Measurements from ENCODE around the gene KMO.

Gene KMO

GRCh38 chr1:241503444-241503843 is 28.7 kb upstream of the KMO start:
- TF ChIP-seq, protein P1, sequence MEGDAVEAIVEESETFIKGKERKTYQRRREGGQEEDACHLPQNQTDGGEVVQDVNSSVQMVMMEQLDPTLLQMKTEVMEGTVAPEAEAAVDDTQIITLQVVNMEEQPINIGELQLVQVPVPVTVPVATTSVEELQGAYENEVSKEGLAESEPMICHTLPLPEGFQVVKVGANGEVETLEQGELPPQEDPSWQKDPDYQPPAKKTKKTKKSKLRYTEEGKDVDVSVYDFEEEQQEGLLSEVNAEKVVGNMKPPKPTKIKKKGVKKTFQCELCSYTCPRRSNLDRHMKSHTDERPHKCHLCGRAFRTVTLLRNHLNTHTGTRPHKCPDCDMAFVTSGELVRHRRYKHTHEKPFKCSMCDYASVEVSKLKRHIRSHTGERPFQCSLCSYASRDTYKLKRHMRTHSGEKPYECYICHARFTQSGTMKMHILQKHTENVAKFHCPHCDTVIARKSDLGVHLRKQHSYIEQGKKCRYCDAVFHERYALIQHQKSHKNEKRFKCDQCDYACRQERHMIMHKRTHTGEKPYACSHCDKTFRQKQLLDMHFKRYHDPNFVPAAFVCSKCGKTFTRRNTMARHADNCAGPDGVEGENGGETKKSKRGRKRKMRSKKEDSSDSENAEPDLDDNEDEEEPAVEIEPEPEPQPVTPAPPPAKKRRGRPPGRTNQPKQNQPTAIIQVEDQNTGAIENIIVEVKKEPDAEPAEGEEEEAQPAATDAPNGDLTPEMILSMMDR (IDR thresholded peaks at IDR 0.05; ENCODE audit: insufficient read depth, low read depth, low read length, missing control alignments), result no peak
- no peak overlapping the region for H3K4me3 ChIP-seq (ENCODE audit: low read depth, low read length)
- DNase-seq (ENCODE audit: low read depth), result no peak

DNA sequence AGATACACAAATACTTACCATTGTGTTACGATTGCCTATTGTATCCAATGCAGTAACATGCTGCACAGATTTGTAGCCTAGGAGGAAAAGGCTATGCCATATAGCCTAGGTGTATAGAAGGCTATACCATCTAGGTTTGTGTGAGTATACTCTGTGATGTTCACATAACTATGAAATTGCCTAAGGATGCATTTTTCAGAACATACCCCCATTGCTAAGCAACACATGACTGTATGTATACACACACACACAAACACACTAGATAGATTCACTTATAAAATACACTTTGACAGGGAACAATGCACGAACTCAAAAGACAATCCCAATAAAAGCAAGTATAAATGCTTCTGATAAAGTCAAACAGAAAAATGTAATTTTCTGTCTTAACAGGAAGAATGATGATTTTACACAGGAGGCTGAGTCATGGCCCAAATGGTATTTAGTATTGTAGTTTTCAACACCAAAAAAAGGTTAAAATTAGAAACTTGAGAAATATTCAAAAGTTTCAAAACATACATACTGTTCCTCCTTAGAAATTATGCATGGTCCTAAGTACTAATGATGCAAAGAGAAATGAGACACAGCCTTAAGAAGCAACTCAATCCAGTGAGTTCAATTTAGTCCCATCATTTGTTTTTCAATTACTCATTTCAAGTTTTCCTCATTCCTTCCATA is 24.9 kb upstream of the KMO start:
- TF ChIP-seq, protein P1 (IDR thresholded peaks at IDR 0.05; ENCODE audit: insufficient read depth, low read depth, low read length, missing control alignments), result no peak
- no peak overlapping the region for H3K4me3 ChIP-seq (ENCODE audit: low read depth, low read length)
- DNase-seq (ENCODE audit: low read depth), result no peak

GRCh38 chr1:241513378-241513777 is 18.8 kb upstream of the KMO start:
- TF ChIP-seq, protein P1 (IDR thresholded peaks at IDR 0.05; ENCODE audit: insufficient read depth, low read depth, low read length, missing control alignments), result no peak
- DNase-seq (ENCODE audit: low read depth), result no peak
- H3K4me3 ChIP-seq (ENCODE audit: low read depth, low read length), result no peak overlapping the region

GRCh38 chr1:241518476-241519307 is 13.5 kb upstream of the KMO start:
- peak; percentile 42 for DNase-seq (ENCODE audit: low read depth)
- H3K4me3 ChIP-seq (ENCODE audit: low read depth, low read length), result peak overlapping the region; percentile 69
- TF ChIP-seq, protein P1 (IDR thresholded peaks at IDR 0.05; ENCODE audit: insufficient read depth, low read depth, low read length, missing control alignments), result no peak

DNA sequence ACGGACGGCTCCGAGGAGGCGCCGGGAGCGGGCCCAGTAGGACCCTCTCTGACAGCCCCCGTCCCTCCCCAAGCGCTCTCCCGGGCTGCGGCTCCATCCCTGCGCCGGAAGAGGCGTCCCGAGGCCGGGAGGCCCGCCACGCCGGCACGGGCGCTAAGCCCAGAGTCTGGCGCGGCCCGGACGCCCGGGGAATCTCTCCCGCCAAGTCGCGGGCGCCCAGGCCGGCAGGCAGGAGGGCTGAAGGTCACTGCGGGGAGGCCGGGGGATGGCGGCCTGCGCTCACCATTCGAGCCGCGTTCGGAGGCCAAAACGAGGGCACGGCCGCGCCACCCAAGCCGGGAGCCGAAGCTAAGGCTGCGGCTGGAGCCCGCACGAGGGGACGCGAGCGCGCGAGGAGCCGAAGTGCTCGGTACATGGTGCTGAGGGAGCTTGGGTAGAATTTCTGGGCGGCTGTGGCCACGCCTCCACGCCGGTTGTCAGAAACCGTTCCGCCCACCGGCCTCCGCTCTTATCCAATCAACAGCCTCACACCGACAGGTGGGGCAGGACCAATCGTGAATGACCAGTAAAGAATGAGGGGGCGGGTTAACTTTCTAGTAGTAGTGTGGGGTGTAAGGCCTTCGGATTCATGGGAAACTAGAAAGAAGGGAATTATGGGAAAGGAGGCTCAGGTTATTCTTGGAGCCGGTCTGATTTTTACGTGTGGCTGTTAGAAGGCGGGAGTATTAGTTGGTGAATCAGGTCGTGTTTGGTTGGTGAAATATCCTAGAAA is 12.7 kb upstream of the KMO start, which contains the start of gene FH:
TSS of gene FH (minus strand) at position 448 of the 772 bp plus-strand sequence. CDS start at position 415, 33 bp downstream.
- DNase-seq (ENCODE audit: low read depth), result peak; percentile 97
- H3K4me3 ChIP-seq (ENCODE audit: low read depth, low read length), result peak within 1 kb of the TSS; percentile 69
- TF ChIP-seq, protein P1 (IDR thresholded peaks at IDR 0.05; ENCODE audit: insufficient read depth, low read depth, low read length, missing control alignments), result no peak

DNA sequence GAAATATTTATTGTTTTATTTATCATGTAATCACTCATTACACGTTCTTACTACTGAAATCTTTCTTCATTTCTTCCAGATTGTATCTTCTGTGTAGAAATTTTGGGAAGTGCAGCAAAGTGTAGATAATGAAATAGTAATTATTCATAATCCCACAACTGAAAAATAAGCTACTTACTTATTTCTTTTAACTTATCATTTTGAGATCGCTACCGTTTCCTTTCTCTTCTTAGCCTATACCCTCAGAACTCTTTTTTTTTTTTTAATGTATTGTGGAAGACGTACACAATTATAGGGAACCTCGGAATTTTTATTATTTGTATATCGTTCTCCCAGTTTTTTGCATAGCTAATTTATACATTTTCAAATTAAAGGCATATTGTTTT is 12.1 kb upstream of the KMO start:
- H3K4me3 ChIP-seq (ENCODE audit: low read depth, low read length), result peak overlapping the region; percentile 69
- TF ChIP-seq, protein P1 (IDR thresholded peaks at IDR 0.05; ENCODE audit: insufficient read depth, low read depth, low read length, missing control alignments), result no peak
- DNase-seq (ENCODE audit: low read depth), result no peak

Measured in GM12865 (cell line).